SK-N-SH (cell line): Measurements from ENCODE around the gene SARDH. TPM values are rescaled to one million over a fixed set of nuclear protein-coding genes. Genes with fewer than 3 reads are reported as not detected.
A peak's percentile ranks its signal among the peaks of the same experiment; 100 is the strongest.

Source experiments
- CTCF ChIA-PET: fragments of 300-600, 350-600 bp; formaldehyde crosslinking; extraction: SDS; loops from one replicate; lab custom pipeline; 2021; lab: Yijun Ruan, JAX
- POLR2A ChIA-PET: fragments of 350-600 bp; sonication (Branson Sonifier 250); formaldehyde crosslinking; extraction: SDS; loops from one replicate; lab custom pipeline; 2020; ENCODE audit warnings: antibody characterized with exemption, inconsistent platforms; lab: Yijun Ruan, JAX
- DNase-seq: peaks from one replicate; pipeline ENCODE4 v3.0.0; 2012
- H2AFZ ChIP-seq: fragments of 200-600 bp; sonication (generic); 2 replicates; pipeline ENCODE4 v1.8.1; 2016; ENCODE audit warnings: antibody characterized with exemption, mild to moderate bottlenecking, low read depth
- H3F3A ChIP-seq: fragments of 200-600 bp; sonication (generic); replicated peaks from 2 replicates; pipeline ENCODE3; 2016; ENCODE audit warnings: antibody characterized with exemption, mild to moderate bottlenecking; ENCODE audit not compliant: insufficient read depth
- H3K27ac ChIP-seq, 2 experiments: fragments of 200-500 bp in 1 of 2; fragments of 200-600 bp in 1 of 2; sonication (Bioruptor generic) in 1 of 2; sonication (generic), shearing (Covaris generic) in 1 of 2; 2 replicates each; pipeline versions ENCODE4 v1.5.1 to v1.6.1; 2014 to 2016; ENCODE audit warnings: low read depth in 2 of 2, inconsistent platforms in 1 of 2, low read length in 1 of 2, mild to moderate bottlenecking in 1 of 2, mixed read lengths in 1 of 2
- H3K27me3 ChIP-seq: fragments of 200-600 bp; sonication (generic), shearing (Covaris generic); 2 replicates; pipeline ENCODE4 v1.6.1; 2016; ENCODE audit warnings: mixed run types; ENCODE audit not compliant: insufficient read depth
- H3K36me3 ChIP-seq, 2 experiments: fragments of 200-500 bp in 1 of 2; fragments of 200-600 bp in 1 of 2; sonication (Bioruptor generic) in 1 of 2; sonication (generic) in 1 of 2; replicated peaks in 1 of 2; 2 replicates each; pipeline versions ENCODE3 to v1.5.1; 2014 to 2016; ENCODE audit warnings: low read length in 1 of 2, mild to moderate bottlenecking in 1 of 2; ENCODE audit not compliant: insufficient read depth in 2 of 2, control insufficient read depth in 1 of 2
- H3K4me1 ChIP-seq, 2 experiments: fragments of 200-500 bp in 1 of 2; fragments of 200-600 bp in 1 of 2; sonication (Bioruptor generic) in 1 of 2; sonication (generic), shearing (Covaris generic) in 1 of 2; 2 replicates each; pipeline versions ENCODE4 v1.5.1 to v1.6.1; 2014 to 2016; ENCODE audit warnings: low read depth in 1 of 2, low read length in 1 of 2, mixed run types in 1 of 2; ENCODE audit not compliant: insufficient read depth in 2 of 2, control insufficient read depth in 1 of 2
- H3K4me2 ChIP-seq: fragments of 200-600 bp; sonication (generic), shearing (Covaris generic); 2 replicates; pipeline ENCODE4 v1.6.1; 2017; ENCODE audit warnings: mixed run types
- H3K4me3 ChIP-seq, 2 experiments: fragments of 200-500 bp in 1 of 2; fragments of 200-600 bp in 1 of 2; sonication (Bioruptor generic) in 1 of 2; sonication (generic), shearing (Covaris generic) in 1 of 2; 2 replicates each; pipeline versions ENCODE4 v1.5.1 to v1.8.1; 2014 to 2016; ENCODE audit warnings: low read depth in 2 of 2, inconsistent platforms in 1 of 2, low read length in 1 of 2, mild to moderate bottlenecking in 1 of 2, mixed read lengths in 1 of 2, moderate library complexity in 1 of 2
- H3K79me2 ChIP-seq: fragments of 200-600 bp; sonication (generic); 2 replicates; pipeline ENCODE4 v1.8.1; 2017; ENCODE audit warnings: mild to moderate bottlenecking; ENCODE audit not compliant: insufficient read depth
- H3K9ac ChIP-seq: fragments of 200-600 bp; sonication (generic); 2 replicates; pipeline ENCODE4 v1.6.1; 2017; ENCODE audit warnings: mixed run types
- H3K9me2 ChIP-seq: fragments of 200-600 bp; sonication (generic); 2 replicates; pipeline ENCODE4 v1.6.1; 2017; ENCODE audit warnings: mixed run types
- H3K9me3 ChIP-seq: fragments of 200-600 bp; sonication (generic); 2 replicates; pipeline ENCODE4 v1.6.1; 2017; ENCODE audit warnings: mixed run types, mild to moderate bottlenecking, moderate library complexity
- H4K20me1 ChIP-seq: fragments of 200-600 bp; sonication (generic); 2 replicates; pipeline ENCODE4 v1.6.1; 2017; ENCODE audit warnings: mild to moderate bottlenecking, mixed run types; ENCODE audit not compliant: insufficient read depth
- CHD2 ChIP-seq: fragments of 150-350 bp; IDR thresholded peaks from 2 replicates; pipeline ENCODE4 v1.6.1; 2018; ENCODE audit warnings: low read length; ENCODE audit not compliant: partially characterized antibody
- ELF1 ChIP-seq: IDR thresholded peaks from 2 replicates; pipeline ENCODE4 v1.4.0; 2012
- EP300 ChIP-seq, 2 experiments: IDR thresholded peaks; 2 replicates each; pipeline versions ENCODE4 v1.4.0 to v1.6.1; 2012; ENCODE audit warnings: borderline replicate concordance in 1 of 2, low read depth in 1 of 2, low read length in 1 of 2
- EZH2phosphoT487 ChIP-seq: fragments of 200-600 bp; sonication (generic); IDR thresholded peaks from 2 replicates; pipeline ENCODE4 v1.6.1; 2017; ENCODE audit warnings: low read depth, mixed run types, mild to moderate bottlenecking, antibody characterized with exemption, moderate library complexity, borderline replicate concordance
- FOXJ3 ChIP-seq: sonication (generic); formaldehyde crosslinking; IDR thresholded peaks from 2 replicates; pipeline ENCODE4 v1.5.1; 2020; ENCODE audit warnings: mild to moderate bottlenecking, missing genetic modification reagents
- FOXM1 ChIP-seq: IDR thresholded peaks from 2 replicates; pipeline ENCODE4 v1.4.0; 2012; ENCODE audit warnings: low read depth, mild to moderate bottlenecking
- GABPA ChIP-seq: IDR thresholded peaks from 2 replicates; pipeline ENCODE4 v1.4.0; 2012; ENCODE audit warnings: low read depth, mild to moderate bottlenecking
- GATA2 ChIP-seq: sonication (generic); formaldehyde crosslinking; IDR thresholded peaks from 2 replicates; pipeline ENCODE4 v1.5.0; 2020; ENCODE audit warnings: mild to moderate bottlenecking, missing genetic modification reagents
- IRF3 ChIP-seq: fragments of 150-350 bp; IDR thresholded peaks from 2 replicates; pipeline ENCODE4 v1.6.1; 2016; ENCODE audit warnings: mild to moderate bottlenecking, low read depth, low read length
- MEF2A ChIP-seq: IDR thresholded peaks from 2 replicates; pipeline ENCODE4 v1.4.0; 2012; ENCODE audit warnings: low read depth, borderline replicate concordance
- MXI1 ChIP-seq: IDR thresholded peaks from 2 replicates; pipeline ENCODE4 v1.6.1; 2012; ENCODE audit warnings: mild to moderate bottlenecking, low read depth, low read length, improper control_type of control experiment
- NFIC ChIP-seq: IDR thresholded peaks from 2 replicates; pipeline ENCODE4 v1.4.0; 2012; ENCODE audit warnings: borderline replicate concordance
- POLR2AphosphoS5 ChIP-seq: IDR thresholded peaks from 2 replicates; pipeline ENCODE4 v1.6.1; 2012; ENCODE audit warnings: low read depth, low read length
- RCOR1 ChIP-seq: fragments of 150-350 bp; IDR thresholded peaks from 2 replicates; pipeline ENCODE4 v1.6.1; 2017; ENCODE audit warnings: antibody characterized with exemption, low read length
- RFX5 ChIP-seq: IDR thresholded peaks from 2 replicates; pipeline ENCODE4 v1.6.1; 2012; ENCODE audit warnings: mild to moderate bottlenecking, improper control_type of control experiment, low read length
- RXRA ChIP-seq: IDR thresholded peaks from 2 replicates; pipeline ENCODE4 v1.4.0; 2012; ENCODE audit warnings: low read depth, mild to moderate bottlenecking, borderline replicate concordance
- SIN3A ChIP-seq: IDR thresholded peaks from 2 replicates; pipeline ENCODE4 v1.6.1; 2012; ENCODE audit warnings: low read depth, mild to moderate bottlenecking, low read length, moderate library complexity, borderline replicate concordance
- TAF1 ChIP-seq: IDR thresholded peaks from 2 replicates; pipeline ENCODE4 v1.6.1; 2012; ENCODE audit warnings: low read depth, mild to moderate bottlenecking, low read length, moderate library complexity, borderline replicate concordance
- TCF12 ChIP-seq: IDR thresholded peaks from 2 replicates; pipeline ENCODE4 v1.4.0; 2012
- TEAD4 ChIP-seq: IDR thresholded peaks from 2 replicates; pipeline ENCODE4 v1.4.0; 2012; ENCODE audit warnings: mild to moderate bottlenecking, borderline replicate concordance; ENCODE audit not compliant: insufficient read depth
- YY1 ChIP-seq: IDR thresholded peaks from 2 replicates; pipeline ENCODE4 v1.4.0; 2012; ENCODE audit warnings: low read depth, mild to moderate bottlenecking
- WGBS: methylation state at CpG from one replicate; pipeline ENCODE4 v1.1.6; 2017; ENCODE audit warnings: low lambda C conversion rate; 5-methylcytosine and 5-hydroxymethylcytosine counted together
- polyA plus RNA-seq, 3 experiments: library from polyadenylated mRNA; depleted of rRNA; stranded (reverse); fragments of >200 nt; gene quantifications; 2 replicates each; pipeline ENCODE4 v1.2.3, GENCODE V29; 2012
- TF ChIP-seq, protein P1 (sequence below): IDR thresholded peaks from 2 replicates; pipeline ENCODE4 v1.4.0; 2012; ENCODE audit warnings: low read depth, borderline replicate concordance
- TF ChIP-seq, protein P2 (sequence below): fragments of 200-600 bp; sonication (generic); IDR thresholded peaks from 2 replicates; pipeline ENCODE4 v1.6.1; 2017; ENCODE audit warnings: antibody characterized with exemption, mild to moderate bottlenecking, moderate library complexity
- TF ChIP-seq, protein P3 (sequence below): fragments of 150-350 bp; IDR thresholded peaks from 2 replicates; pipeline ENCODE4 v1.6.1; 2017; ENCODE audit warnings: antibody characterized with exemption, low read length, low read depth, borderline replicate concordance
- TF ChIP-seq, protein P4 (sequence below): IDR thresholded peaks from 2 replicates; pipeline ENCODE4 v1.6.1; 2012; ENCODE audit warnings: mild to moderate bottlenecking, low read depth, low read length, moderate library complexity

The SARDH gene
- polyA plus RNA-seq, 1 of the 3 experiments (the other 2 are of a cell fraction) = 5.9 TPM

DNA sequence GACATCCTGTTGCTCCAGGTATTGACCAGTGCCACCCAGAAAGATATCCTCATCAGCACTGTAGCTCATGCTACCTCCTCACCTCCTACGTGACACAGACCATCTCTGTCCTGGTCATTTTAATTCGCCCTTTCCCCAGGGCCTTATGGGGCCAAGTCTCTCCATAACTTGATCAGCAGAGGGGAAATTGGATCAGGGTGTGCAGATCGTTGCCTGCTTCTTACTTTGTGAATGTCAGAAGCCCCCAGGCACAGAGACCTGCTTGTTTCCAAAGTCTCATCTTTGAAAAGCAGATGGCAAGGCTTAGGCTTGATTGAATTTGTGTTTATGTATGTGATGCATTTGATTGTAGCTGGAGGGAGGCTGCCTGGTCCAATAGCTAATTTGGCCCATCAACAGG, 110.8 kb downstream of the SARDH start:
- Histone ChIP-seq H2AFZ (no peak overlapping the region), H3K9me3 (no peaks in the 10 kb centered on the region), H3K4me3 (no peak overlapping the region), H3K9me2 (no peaks in the 10 kb centered on the region), H3K4me1 (peaks cover 0 to 56% of the 10 kb centered on the region in 2 experiments; a peak in 1 of 4 replicates), H3K27me3 (peaks cover 4% of the 10 kb centered on the region; the same call in 1 of the 2 replicates), H4K20me1 (no peaks in the 10 kb centered on the region), H3K4me2 (no peak overlapping the region), H3F3A (no peaks in the 10 kb centered on the region), H3K9ac (no peak overlapping the region), H3K36me3 (no peaks in the 10 kb centered on the region), H3K27ac (peak overlapping the region in 1 of 2 experiments; percentile 100; a peak in 2 of 4 replicates), H3K79me2 (no peaks in the 10 kb centered on the region)
- 0% methylated on average over 3 of the region's 3 CpGs for WGBS
- CTCF ChIA-PET = interaction anchor here (0.9 to 1.4 kb wide), 5 partner anchors 18 to 116 kb away, joined by 3 read pairs; partner anchors contain the start of gene FAM163B
- TF ChIP-seq IRF3 = no peak
- TF ChIP-seq SIN3A = no peak
- no peak for TF ChIP-seq TEAD4
- peak; percentile 24; the same call in 1 of the 2 replicates for TF ChIP-seq MXI1
- TF ChIP-seq RCOR1 = peak; percentile 85
- 0 out of 2 replicates have a peak, but pooled peaks have one; percentile 28 for TF ChIP-seq RFX5
- TF ChIP-seq TCF12 = peak; percentile 10; the same call in 1 of the 2 replicates
- peak in 1 of 2 experiments; percentile 99; a peak in 2 of 4 replicates for TF ChIP-seq EP300 (IDR thresholded peaks at IDR 0.05; ENCODE audit: borderline replicate concordance in 1 of 2, low read depth in 1 of 2, low read length in 1 of 2)
- TF ChIP-seq FOXJ3 = peak; percentile 97
- TF ChIP-seq GABPA = no peak
- TF ChIP-seq, protein P1, sequence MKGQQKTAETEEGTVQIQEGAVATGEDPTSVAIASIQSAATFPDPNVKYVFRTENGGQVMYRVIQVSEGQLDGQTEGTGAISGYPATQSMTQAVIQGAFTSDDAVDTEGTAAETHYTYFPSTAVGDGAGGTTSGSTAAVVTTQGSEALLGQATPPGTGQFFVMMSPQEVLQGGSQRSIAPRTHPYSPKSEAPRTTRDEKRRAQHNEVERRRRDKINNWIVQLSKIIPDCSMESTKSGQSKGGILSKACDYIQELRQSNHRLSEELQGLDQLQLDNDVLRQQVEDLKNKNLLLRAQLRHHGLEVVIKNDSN = no peak
- TF ChIP-seq, protein P2, sequence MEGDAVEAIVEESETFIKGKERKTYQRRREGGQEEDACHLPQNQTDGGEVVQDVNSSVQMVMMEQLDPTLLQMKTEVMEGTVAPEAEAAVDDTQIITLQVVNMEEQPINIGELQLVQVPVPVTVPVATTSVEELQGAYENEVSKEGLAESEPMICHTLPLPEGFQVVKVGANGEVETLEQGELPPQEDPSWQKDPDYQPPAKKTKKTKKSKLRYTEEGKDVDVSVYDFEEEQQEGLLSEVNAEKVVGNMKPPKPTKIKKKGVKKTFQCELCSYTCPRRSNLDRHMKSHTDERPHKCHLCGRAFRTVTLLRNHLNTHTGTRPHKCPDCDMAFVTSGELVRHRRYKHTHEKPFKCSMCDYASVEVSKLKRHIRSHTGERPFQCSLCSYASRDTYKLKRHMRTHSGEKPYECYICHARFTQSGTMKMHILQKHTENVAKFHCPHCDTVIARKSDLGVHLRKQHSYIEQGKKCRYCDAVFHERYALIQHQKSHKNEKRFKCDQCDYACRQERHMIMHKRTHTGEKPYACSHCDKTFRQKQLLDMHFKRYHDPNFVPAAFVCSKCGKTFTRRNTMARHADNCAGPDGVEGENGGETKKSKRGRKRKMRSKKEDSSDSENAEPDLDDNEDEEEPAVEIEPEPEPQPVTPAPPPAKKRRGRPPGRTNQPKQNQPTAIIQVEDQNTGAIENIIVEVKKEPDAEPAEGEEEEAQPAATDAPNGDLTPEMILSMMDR = no peak
- TF ChIP-seq GATA2 (CRISPR knock-in tag) = peak; percentile 86
- TF ChIP-seq NFIC = no peak
- peak; percentile 53 for TF ChIP-seq CHD2
- TF ChIP-seq, protein P3, sequence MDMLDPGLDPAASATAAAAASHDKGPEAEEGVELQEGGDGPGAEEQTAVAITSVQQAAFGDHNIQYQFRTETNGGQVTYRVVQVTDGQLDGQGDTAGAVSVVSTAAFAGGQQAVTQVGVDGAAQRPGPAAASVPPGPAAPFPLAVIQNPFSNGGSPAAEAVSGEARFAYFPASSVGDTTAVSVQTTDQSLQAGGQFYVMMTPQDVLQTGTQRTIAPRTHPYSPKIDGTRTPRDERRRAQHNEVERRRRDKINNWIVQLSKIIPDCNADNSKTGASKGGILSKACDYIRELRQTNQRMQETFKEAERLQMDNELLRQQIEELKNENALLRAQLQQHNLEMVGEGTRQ = no peak
- no peak for TF ChIP-seq POLR2AphosphoS5
- TF ChIP-seq EZH2phosphoT487 = no peak
- no peak for TF ChIP-seq TAF1
- TF ChIP-seq ELF1 = no peak
- no peak for TF ChIP-seq MEF2A
- TF ChIP-seq FOXM1 = no peak
- TF ChIP-seq RXRA = no peak
- TF ChIP-seq, protein P4, sequence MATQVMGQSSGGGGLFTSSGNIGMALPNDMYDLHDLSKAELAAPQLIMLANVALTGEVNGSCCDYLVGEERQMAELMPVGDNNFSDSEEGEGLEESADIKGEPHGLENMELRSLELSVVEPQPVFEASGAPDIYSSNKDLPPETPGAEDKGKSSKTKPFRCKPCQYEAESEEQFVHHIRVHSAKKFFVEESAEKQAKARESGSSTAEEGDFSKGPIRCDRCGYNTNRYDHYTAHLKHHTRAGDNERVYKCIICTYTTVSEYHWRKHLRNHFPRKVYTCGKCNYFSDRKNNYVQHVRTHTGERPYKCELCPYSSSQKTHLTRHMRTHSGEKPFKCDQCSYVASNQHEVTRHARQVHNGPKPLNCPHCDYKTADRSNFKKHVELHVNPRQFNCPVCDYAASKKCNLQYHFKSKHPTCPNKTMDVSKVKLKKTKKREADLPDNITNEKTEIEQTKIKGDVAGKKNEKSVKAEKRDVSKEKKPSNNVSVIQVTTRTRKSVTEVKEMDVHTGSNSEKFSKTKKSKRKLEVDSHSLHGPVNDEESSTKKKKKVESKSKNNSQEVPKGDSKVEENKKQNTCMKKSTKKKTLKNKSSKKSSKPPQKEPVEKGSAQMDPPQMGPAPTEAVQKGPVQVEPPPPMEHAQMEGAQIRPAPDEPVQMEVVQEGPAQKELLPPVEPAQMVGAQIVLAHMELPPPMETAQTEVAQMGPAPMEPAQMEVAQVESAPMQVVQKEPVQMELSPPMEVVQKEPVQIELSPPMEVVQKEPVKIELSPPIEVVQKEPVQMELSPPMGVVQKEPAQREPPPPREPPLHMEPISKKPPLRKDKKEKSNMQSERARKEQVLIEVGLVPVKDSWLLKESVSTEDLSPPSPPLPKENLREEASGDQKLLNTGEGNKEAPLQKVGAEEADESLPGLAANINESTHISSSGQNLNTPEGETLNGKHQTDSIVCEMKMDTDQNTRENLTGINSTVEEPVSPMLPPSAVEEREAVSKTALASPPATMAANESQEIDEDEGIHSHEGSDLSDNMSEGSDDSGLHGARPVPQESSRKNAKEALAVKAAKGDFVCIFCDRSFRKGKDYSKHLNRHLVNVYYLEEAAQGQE = no peak
- no peak for TF ChIP-seq YY1
- DNase-seq = peak; percentile 78
- POLR2A ChIA-PET = interaction anchor here (0.6 to 1.9 kb wide), 9 partner anchors 9 to 93 kb away, joined by 3 to 45 read pairs (median 5); partner anchors contain the start of genes ADAMTSL2, DBH and FAM163B
